HCT116 (cell line): ENCODE results near the gene THBS1. TPM values are rescaled to one million over a fixed set of nuclear protein-coding genes. Genes with fewer than 3 reads are reported as not detected.

Source experiments
- ATAC-seq: fragments of 200-7000 bp; cut with Tn5 transposase; 2 replicates; pipeline ENCODE4 v1.9.1; 2020; ENCODE audit warnings: mild to moderate bottlenecking, moderate library complexity
- BruUV-seq: library from RNA; stranded (reverse); fragments of 400-500 nt; replicated peaks from 2 replicates; lab custom pipeline; 2021; lab: Mats Ljungman, UMichigan
- CTCF ChIA-PET: fragments of 300-600 bp; sonication (Branson Sonifier 250); formaldehyde crosslinking; loops from one replicate; lab custom pipeline; 2021; ENCODE audit warnings: antibody characterized with exemption; lab: Charles Lee
- POLR2A ChIA-PET: fragments of 300-600, 350-600 bp; sonication (Branson Sonifier 250); formaldehyde crosslinking; loops from one replicate; lab custom pipeline; 2021; ENCODE audit warnings: antibody characterized with exemption; lab: Charles Lee
- RAD21 ChIA-PET, 2 experiments: fragments of 300-600 bp; sonication (Branson Sonifier 250); formaldehyde crosslinking; loops; one replicate each; lab custom pipeline; 2023; ENCODE audit warnings: low total read pairs in 2 of 2; ENCODE audit not compliant: uncharacterized antibody in 2 of 2, unreplicated experiment in 2 of 2, low non-redundant PET in 1 of 2; lab: Charles Lee
- DNase-seq: peaks from one replicate; pipeline ENCODE4 v3.0.0-alpha.2; 2010; ENCODE audit warnings: low read depth, low spot score
- H2AFZ ChIP-seq: fragments of 200-600 bp; shearing (Covaris generic), sonication (generic); 2 replicates; pipeline ENCODE4 v1.6.1; 2017; ENCODE audit warnings: low read depth, mixed run types, mixed read lengths, antibody characterized with exemption, low read length; ENCODE audit not compliant: poor library complexity, severe bottlenecking
- H3K27ac ChIP-seq: 2 replicates; pipeline ENCODE4 v1.5.1; 2012; ENCODE audit warnings: low read depth, low read length
- H3K27me3 ChIP-seq: fragments of 200-600 bp; sonication (generic); 2 replicates; pipeline ENCODE4 v1.6.1; 2016; ENCODE audit warnings: mixed run types, low read length, mixed read lengths; ENCODE audit not compliant: insufficient read depth
- H3K36me3 ChIP-seq, 2 experiments: fragments of 200-500 bp in 1 of 2; fragments of 200-600 bp in 1 of 2; sonication (Bioruptor generic) in 1 of 2; sonication (generic) in 1 of 2; 2 replicates each; pipeline versions ENCODE4 v1.5.1 to v1.6.1; 2014 to 2016; ENCODE audit warnings: low read length in 2 of 2, inconsistent platforms in 1 of 2, mixed read lengths in 1 of 2, mixed run types in 1 of 2; ENCODE audit not compliant: insufficient read depth in 2 of 2, control insufficient read depth in 1 of 2
- H3K4me1 ChIP-seq, 2 experiments: fragments of 200-600 bp in 1 of 2; sonication (generic) in 1 of 2; 2 replicates each; pipeline versions ENCODE4 v1.5.1 to v1.6.1; 2012 to 2017; ENCODE audit warnings: low read length in 2 of 2, inconsistent platforms in 1 of 2, mild to moderate bottlenecking in 1 of 2, mixed read lengths in 1 of 2, mixed run types in 1 of 2, moderate library complexity in 1 of 2; ENCODE audit not compliant: insufficient read depth in 2 of 2, control insufficient read depth in 1 of 2
- H3K4me2 ChIP-seq: fragments of 200-600 bp; sonication (generic); 2 replicates; pipeline ENCODE4 v1.6.1; 2017; ENCODE audit warnings: mixed run types, low read length, mixed read lengths
- H3K4me3 ChIP-seq, 2 experiments: fragments of 200-600 bp in 1 of 2; sonication (generic) in 1 of 2; replicated peaks in 1 of 2; 2 replicates each; pipeline ENCODE4 v1.5.1; 2011 to 2016; ENCODE audit warnings: low read length in 2 of 2, control low read depth in 1 of 2, low read depth in 1 of 2, mild to moderate bottlenecking in 1 of 2, mixed read lengths in 1 of 2, mixed run types in 1 of 2
- H3K79me2 ChIP-seq: fragments of 200-600 bp; sonication (generic); 2 replicates; pipeline ENCODE4 v1.6.1; 2017; ENCODE audit warnings: mild to moderate bottlenecking, mixed run types, low read length, moderate library complexity, mixed read lengths; ENCODE audit not compliant: insufficient read depth
- H3K9ac ChIP-seq: fragments of 200-600 bp; sonication (generic); 2 replicates; pipeline ENCODE4 v1.6.1; 2016; ENCODE audit warnings: low read length, mixed read lengths
- H3K9me2 ChIP-seq: fragments of 200-600 bp; sonication (generic), shearing (Covaris generic); 2 replicates; pipeline ENCODE4 v1.6.1; 2017; ENCODE audit warnings: mixed run types, mild to moderate bottlenecking, moderate library complexity; ENCODE audit not compliant: insufficient read depth
- H3K9me3 ChIP-seq, 2 experiments: fragments of 200-500 bp in 1 of 2; fragments of 200-600 bp in 1 of 2; sonication (Bioruptor generic) in 1 of 2; sonication (generic) in 1 of 2; 2 replicates each; pipeline ENCODE4 v1.6.1; 2014 to 2017; ENCODE audit warnings: low read length in 2 of 2, mixed read lengths in 2 of 2, inconsistent platforms in 1 of 2, low read depth in 1 of 2, mild to moderate bottlenecking in 1 of 2, mixed run types in 1 of 2, moderate library complexity in 1 of 2; ENCODE audit not compliant: control insufficient read depth in 1 of 2, insufficient read depth in 1 of 2
- H4K20me1 ChIP-seq: fragments of 200-600 bp; sonication (generic), shearing (Covaris generic); 2 replicates; pipeline ENCODE4 v1.6.1; 2017; ENCODE audit warnings: mixed run types, mild to moderate bottlenecking, moderate library complexity; ENCODE audit not compliant: insufficient read depth
- CBX3 ChIP-seq: IDR thresholded peaks from 2 replicates; pipeline ENCODE4 v1.6.1; 2012; ENCODE audit warnings: low read depth
- EGR1 ChIP-seq: IDR thresholded peaks from 2 replicates; pipeline ENCODE4 v1.6.1; 2012; ENCODE audit warnings: low read depth
- ELF1 ChIP-seq: IDR thresholded peaks from 2 replicates; pipeline ENCODE4 v1.6.1; 2012; ENCODE audit warnings: low read depth, borderline replicate concordance
- EZH2 ChIP-seq: fragments of 200-600 bp; sonication (generic); IDR thresholded peaks from 2 replicates; pipeline ENCODE4 v1.6.1; 2017; ENCODE audit warnings: antibody characterized with exemption, mixed run types
- EZH2phosphoT487 ChIP-seq: fragments of 200-600 bp; IDR thresholded peaks from 2 replicates; pipeline ENCODE4 v1.6.1; 2018; ENCODE audit warnings: antibody characterized with exemption, borderline replicate concordance
- FOSL1 ChIP-seq: IDR thresholded peaks from 2 replicates; pipeline ENCODE4 v1.6.1; 2012; ENCODE audit warnings: low read depth
- JUND ChIP-seq: IDR thresholded peaks from 2 replicates; pipeline ENCODE4 v1.6.1; 2012
- POLR2A ChIP-seq: IDR thresholded peaks from 2 replicates; pipeline ENCODE4 v1.7.0; 2011; ENCODE audit warnings: borderline replicate concordance; ENCODE audit not compliant: insufficient read depth, insufficient read length; ENCODE audit errors: extremely low read depth
- SP1 ChIP-seq: IDR thresholded peaks from 2 replicates; pipeline ENCODE4 v1.6.1; 2012; ENCODE audit warnings: low read depth
- TCF7L2 ChIP-seq: IDR thresholded peaks from 2 replicates; pipeline ENCODE4 v1.7.0; 2011; ENCODE audit warnings: borderline replicate concordance, inconsistent platforms; ENCODE audit not compliant: insufficient read depth, insufficient read length; ENCODE audit errors: extremely low read depth
- ZFX ChIP-seq: fragments of 450-650 bp; IDR thresholded peaks from 2 replicates; pipeline ENCODE4 v1.6.1; 2017
- intact Hi-C: fragments of 100-400 bp; cut with micrococcal nuclease; formaldehyde crosslinking; loops from 2 replicates; pipeline ENCODE4 v1.10.0; 2022
- total RNA-seq: library from RNA; stranded (reverse); gene quantifications from one replicate; pipeline ENCODE4 v1.2.1, GENCODE V29; 2021; ENCODE audit not compliant: unreplicated experiment
- TF ChIP-seq, protein P1 (sequence below), 3 experiments: fragments of 200-600 bp in 1 of 3; sonication (generic) in 1 of 3; IDR thresholded peaks in 2 of 3; conservative IDR thresholded peaks in 1 of 3; 2 replicates each; pipeline ENCODE4 v1.5.1; 2012 to 2017; ENCODE audit warnings: low read depth in 2 of 3, low read length in 2 of 3, antibody characterized with exemption in 1 of 3, borderline replicate concordance in 1 of 3, control low read depth in 1 of 3, mild to moderate bottlenecking in 1 of 3, mixed read lengths in 1 of 3, mixed run types in 1 of 3, moderate library complexity in 1 of 3; ENCODE audit not compliant: insufficient read depth in 1 of 3
- TF ChIP-seq, protein P2 (sequence below): IDR thresholded peaks from 2 replicates; pipeline ENCODE4 v1.6.1; 2012; ENCODE audit warnings: low read depth
- TF ChIP-seq, protein P3 (sequence below): IDR thresholded peaks from 2 replicates; pipeline ENCODE4 v1.6.1; 2012

THBS1 gene
- total RNA-seq, 1 experiment from 2014 or later = 6.3 TPM

DNA sequence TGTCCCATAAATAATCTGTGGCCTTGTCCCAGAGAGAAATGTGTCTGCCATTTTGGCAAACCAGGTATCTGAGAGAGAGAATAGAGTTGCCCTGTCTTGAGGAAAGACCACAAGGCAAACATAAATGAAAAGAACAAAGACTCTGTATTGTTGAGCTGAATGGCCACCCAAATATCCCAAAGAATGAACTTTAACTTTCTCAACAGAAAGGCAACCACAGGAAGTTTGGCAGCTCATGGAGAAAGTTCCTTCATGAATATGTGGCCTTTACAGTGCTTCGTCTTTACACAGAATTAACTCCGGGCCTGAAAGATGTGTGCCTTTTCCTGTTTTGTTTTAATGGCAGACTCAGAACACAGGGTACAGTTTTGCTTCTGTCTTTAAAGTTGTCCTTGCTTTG is 41.4 kb upstream of the THBS1 start:
- H3K4me3 ChIP-seq = no peak overlapping the region
- H2AFZ ChIP-seq = no peak overlapping the region
- no peaks in the 10 kb centered on the region for H3K79me2 ChIP-seq
- BruUV-seq = no TSS peak
- no peaks in the 10 kb centered on the region for H4K20me1 ChIP-seq
- no peaks in the 10 kb centered on the region for H3K36me3 ChIP-seq
- CTCF ChIA-PET = no interaction called here
- H3K4me2 ChIP-seq = no peak overlapping the region
- no peak overlapping the region for H3K9ac ChIP-seq
- intact Hi-C loops = no loop called here
- TF ChIP-seq EZH2phosphoT487 (no peak), FOSL1 (no peak), TCF7L2 (no peak), JUND (no peak), CBX3 (no peak), SP1 (no peak), POLR2A (no peak), EZH2 (no peak), ELF1 (no peak), EGR1 (no peak), ZFX (no peak)
- TF ChIP-seq, protein P1, sequence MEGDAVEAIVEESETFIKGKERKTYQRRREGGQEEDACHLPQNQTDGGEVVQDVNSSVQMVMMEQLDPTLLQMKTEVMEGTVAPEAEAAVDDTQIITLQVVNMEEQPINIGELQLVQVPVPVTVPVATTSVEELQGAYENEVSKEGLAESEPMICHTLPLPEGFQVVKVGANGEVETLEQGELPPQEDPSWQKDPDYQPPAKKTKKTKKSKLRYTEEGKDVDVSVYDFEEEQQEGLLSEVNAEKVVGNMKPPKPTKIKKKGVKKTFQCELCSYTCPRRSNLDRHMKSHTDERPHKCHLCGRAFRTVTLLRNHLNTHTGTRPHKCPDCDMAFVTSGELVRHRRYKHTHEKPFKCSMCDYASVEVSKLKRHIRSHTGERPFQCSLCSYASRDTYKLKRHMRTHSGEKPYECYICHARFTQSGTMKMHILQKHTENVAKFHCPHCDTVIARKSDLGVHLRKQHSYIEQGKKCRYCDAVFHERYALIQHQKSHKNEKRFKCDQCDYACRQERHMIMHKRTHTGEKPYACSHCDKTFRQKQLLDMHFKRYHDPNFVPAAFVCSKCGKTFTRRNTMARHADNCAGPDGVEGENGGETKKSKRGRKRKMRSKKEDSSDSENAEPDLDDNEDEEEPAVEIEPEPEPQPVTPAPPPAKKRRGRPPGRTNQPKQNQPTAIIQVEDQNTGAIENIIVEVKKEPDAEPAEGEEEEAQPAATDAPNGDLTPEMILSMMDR (IDR thresholded peaks at IDR 0.05 in 2 of 3, conservative IDR thresholded peaks at IDR 0.05 in 1 of 3; ENCODE audit: borderline replicate concordance in 1 of 3, insufficient read depth in 1 of 3, low read depth in 2 of 3, low read length in 2 of 3) = no peak
- TF ChIP-seq, protein P2, sequence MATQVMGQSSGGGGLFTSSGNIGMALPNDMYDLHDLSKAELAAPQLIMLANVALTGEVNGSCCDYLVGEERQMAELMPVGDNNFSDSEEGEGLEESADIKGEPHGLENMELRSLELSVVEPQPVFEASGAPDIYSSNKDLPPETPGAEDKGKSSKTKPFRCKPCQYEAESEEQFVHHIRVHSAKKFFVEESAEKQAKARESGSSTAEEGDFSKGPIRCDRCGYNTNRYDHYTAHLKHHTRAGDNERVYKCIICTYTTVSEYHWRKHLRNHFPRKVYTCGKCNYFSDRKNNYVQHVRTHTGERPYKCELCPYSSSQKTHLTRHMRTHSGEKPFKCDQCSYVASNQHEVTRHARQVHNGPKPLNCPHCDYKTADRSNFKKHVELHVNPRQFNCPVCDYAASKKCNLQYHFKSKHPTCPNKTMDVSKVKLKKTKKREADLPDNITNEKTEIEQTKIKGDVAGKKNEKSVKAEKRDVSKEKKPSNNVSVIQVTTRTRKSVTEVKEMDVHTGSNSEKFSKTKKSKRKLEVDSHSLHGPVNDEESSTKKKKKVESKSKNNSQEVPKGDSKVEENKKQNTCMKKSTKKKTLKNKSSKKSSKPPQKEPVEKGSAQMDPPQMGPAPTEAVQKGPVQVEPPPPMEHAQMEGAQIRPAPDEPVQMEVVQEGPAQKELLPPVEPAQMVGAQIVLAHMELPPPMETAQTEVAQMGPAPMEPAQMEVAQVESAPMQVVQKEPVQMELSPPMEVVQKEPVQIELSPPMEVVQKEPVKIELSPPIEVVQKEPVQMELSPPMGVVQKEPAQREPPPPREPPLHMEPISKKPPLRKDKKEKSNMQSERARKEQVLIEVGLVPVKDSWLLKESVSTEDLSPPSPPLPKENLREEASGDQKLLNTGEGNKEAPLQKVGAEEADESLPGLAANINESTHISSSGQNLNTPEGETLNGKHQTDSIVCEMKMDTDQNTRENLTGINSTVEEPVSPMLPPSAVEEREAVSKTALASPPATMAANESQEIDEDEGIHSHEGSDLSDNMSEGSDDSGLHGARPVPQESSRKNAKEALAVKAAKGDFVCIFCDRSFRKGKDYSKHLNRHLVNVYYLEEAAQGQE = no peak
- TF ChIP-seq, protein P3, sequence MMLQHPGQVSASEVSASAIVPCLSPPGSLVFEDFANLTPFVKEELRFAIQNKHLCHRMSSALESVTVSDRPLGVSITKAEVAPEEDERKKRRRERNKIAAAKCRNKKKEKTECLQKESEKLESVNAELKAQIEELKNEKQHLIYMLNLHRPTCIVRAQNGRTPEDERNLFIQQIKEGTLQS = no peak
- ATAC-seq (no peak), DNase-seq (no peak)
- no peaks in the 10 kb centered on the region for H3K27me3 ChIP-seq
- POLR2A ChIA-PET = no interaction called here
- no peak overlapping the region for H3K27ac ChIP-seq
- H3K9me2 ChIP-seq = no peaks in the 10 kb centered on the region
- RAD21 ChIA-PET = no interaction called here
- no peaks in the 10 kb centered on the region for H3K4me1 ChIP-seq
- no peaks in the 10 kb centered on the region for H3K9me3 ChIP-seq
